HG03066 (cell line): Measurements from ENCODE around the gene SOX18.

Experiments used
- ATAC-seq: cut with Tn5 transposase; IDR thresholded peaks from one replicate; pipeline ENCODE4 v1.9.1; 2021; ENCODE audit warnings: low read depth; ENCODE audit not compliant: unreplicated experiment

Gene SOX18

GRCh38 chr20:64053841-64054661 is 4.6 kb upstream of the SOX18 start:
- no peak for ATAC-seq

DNA sequence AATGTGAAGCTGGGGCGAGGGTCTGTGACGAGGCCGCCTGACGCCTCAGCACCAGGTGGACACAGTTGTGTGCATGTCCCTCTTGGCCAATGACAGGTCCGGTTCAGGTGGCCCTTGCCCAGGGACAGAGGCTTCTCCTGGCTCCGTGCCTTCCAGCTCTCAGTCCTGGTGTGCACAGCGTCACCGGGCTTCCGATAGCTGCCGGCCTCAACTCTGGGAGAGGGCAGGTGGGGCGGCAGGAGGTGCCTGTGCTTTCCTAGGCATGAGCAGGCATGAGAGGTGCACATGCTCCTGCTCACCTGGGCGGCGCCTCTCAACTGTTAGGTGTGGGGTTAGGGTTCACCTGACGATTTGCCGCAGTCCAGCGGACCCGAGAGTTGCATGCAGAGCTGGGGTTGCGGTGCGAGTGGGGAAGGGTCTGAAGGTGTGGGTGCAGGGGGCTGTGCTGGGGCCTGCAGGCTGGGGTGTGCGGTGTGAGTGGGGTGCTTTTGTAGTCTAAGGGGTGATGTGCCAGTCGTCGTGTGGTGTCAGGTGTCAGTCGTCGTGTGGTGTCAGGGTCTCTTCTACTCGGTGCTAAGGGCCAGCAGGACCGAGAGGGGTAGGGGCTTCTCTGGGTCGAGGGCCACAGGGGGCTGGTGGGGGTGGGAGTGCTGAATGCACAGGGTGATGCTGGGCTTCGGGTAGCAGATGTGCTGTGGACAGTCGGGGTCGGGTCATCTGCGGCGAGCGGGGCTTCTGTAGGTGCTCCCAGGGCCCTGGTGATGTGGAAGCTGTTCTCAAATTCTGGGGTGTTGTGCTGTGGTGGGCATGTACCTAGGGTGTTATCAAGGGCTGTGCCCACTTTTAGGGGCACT is 3.8 kb upstream of the SOX18 start:
- no peak for ATAC-seq

- ATAC-seq = no peak
Measured at GRCh38 chr20:64052326-64052722, 2.9 kb upstream of the SOX18 start.

GRCh38 chr20:64051561-64052325 is 2.3 kb upstream of the SOX18 start:
- no peak for ATAC-seq

GRCh38 chr20:64051033-64051452 is 1.6 kb upstream of the SOX18 start:
- ATAC-seq = no peak

- no peak for ATAC-seq
Measured at GRCh38 chr20:64050261-64051032, 1.0 kb upstream of the SOX18 start.

- ATAC-seq = no peak
Measured at GRCh38 chr20:64049878-64050260, 430 bp upstream of the SOX18 start.

DNA sequence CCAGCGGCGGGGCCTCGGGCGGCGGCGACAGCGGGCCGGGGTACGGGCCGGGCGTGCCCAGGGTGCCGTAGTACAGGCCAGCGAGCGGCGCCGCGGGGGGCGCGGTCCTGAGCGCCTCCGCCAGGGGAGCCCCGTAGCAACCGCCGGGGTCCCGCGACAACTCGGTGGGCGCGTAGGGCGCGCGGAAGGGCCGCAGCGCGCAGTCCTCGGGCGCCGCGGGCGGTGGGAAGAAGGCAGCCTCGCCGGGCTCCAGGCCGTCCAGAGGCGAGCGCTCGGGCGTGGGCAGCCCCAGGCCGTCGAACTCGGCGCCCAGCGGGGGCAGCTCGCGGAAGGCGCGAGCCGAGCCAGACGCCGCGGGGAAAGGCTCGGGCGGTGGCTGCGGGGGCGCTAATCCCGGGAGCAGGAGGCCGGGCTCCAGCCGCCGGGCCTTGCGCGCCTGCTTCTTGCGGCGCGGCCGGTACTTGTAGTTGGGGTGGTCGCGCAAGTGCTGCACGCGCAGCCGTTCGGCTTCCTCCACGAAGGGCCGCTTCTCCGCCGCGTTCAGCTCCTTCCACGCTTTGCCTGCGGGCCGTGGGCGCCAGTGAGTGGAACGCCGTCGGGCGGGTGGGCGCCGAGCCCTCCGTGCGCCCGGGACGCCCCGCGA is 916 bp downstream of the SOX18 start:
- no peak for ATAC-seq

DNA sequence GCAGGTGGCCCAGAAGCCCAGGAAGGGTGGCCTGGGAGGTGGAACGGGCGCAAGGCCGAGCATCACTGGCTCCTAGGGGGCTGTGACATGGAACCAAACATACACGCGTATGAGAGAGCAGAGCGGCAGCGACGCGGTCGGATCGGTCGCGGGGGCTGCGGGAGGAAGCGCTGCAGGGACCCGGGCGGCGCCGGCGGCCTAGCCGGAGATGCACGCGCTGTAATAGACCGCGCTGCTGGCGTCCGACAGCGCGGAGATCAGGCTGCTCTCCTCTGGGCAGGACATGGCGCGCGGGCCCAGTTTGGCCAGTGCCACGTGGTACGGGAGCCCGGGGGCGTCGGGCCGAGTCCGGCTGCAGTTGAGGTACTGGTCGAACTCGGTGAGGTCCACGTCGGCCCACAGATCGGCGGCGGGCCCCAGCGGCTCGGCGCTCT is 1.5 kb downstream of the SOX18 start:
- no peak for ATAC-seq

GRCh38 chr20:64047046-64047389 is 2.4 kb downstream of the SOX18 start:
- no peak for ATAC-seq

DNA sequence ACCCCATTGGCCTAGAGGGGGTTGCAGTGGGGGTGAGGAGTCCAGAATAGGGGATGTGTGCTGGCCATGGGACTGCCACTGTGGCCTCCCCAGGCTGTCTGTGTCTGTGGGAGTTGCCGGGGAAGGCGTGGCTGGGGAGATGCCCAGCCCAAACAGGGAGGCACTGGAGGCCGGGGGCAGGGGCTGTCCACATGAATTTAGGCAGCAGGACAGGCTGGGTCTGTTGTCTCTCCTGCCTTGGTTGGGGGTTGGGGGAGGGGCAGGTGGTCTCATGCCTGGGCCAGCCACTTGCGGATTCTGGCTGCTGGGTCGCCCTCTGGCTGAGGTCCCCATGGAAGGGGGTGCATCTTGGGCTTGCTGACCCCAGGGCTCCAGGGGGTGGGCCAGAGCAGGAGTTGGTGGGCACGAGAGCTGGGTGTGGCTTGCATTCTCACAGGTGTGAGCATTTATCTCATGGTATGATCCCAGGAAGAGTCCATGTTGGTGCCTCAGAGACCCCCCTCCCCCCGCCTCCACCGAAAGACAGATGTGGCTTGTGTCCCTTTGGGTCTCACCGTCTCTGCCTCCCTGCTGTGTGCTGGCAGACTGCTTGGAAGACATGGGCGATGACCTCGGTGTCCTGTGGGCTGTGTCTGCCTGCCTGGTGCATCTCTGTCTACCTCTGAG is 4.0 kb downstream of the SOX18 start:
- no peak for ATAC-seq

- no peak for ATAC-seq
Measured at GRCh38 chr20:64044484-64045247, 4.8 kb downstream of the SOX18 start.

DNA sequence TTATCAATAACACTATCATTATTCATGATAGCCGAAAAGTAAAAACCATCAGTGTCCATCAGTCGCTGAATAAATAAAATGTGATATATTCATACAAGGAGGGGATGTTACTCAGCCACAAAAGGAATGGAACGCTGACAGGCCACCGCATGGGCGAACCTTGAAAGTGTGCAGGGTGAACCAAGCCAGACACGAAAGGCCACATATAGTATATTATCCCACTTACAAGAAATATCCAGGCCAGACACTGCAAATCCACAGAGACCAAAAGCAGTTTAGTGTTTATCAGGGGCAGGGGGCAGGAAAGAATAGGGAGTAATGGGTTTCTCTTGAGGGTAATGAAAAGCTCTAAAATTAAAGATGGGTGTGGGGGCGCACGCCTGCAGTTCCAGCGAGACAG is 5.7 kb downstream of the SOX18 start:
- ATAC-seq = no peak

GRCh38 chr20:64042054-64042781 is 7.2 kb downstream of the SOX18 start:
- ATAC-seq = no peak

GRCh38 chr20:64041781-64042053 is 7.7 kb downstream of the SOX18 start:
- ATAC-seq = no peak

DNA sequence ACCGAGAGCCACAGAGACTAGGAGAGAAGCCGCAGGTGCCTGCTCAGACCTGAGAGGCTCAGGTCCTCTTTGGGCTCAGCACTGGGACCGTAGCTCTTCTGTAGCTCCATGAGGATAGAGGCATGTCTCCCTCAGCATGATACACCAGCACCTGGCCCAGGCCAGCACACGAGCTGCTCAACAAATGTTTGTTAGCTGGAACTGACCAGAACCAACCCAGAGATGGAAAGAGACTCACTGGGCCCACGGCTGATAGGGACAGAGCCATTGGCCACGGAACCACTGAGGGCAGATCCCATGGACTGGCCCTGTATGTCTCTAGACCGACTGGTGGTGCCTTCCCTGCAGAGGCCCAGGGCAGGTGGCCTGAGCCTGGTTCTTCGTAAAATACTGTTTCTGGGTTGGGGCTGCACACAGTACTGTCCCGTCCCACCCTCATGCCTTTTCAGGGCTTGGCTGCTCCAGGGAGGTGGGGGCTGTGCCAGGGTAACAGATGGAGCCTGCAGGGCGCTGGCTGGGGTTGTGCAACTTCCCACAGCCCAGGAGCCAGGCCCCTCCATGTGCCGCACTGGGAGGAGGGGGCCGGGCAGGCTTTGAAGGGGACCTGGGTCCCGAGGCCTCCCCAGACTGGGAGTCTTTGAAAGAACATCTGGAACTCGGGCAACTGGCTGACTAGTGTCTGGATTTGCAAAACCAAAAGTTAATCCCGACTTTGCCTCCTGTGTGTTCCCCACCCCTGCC is 8.2 kb downstream of the SOX18 start:
- no peak for ATAC-seq

GRCh38 chr20:64040231-64041039 is 9.0 kb downstream of the SOX18 start:
- ATAC-seq = no peak
